ENCODE measurements around the gene ACSF3.
"Not testable (repeated sequence)": the region's sequence is repeated elsewhere in the genome, so short reads cannot be mapped to it uniquely, and the experiment has no call there.

The ACSF3 gene

GRCh38 chr16:89156740-89157645 lies 63.3 kb downstream of the ACSF3 start:
- DNase-seq (ENCODE audit: low read depth in 2 of 3, low spot score in 1 of 3) = no peak

- DNase-seq (ENCODE audit: low read depth in 2 of 3, low spot score in 1 of 3) = no peak
These were observed 64.1 kb downstream of the ACSF3 start for GRCh38 chr16:89157778-89158177.

GRCh38 chr16:89159066-89159849 lies 65.6 kb downstream of the ACSF3 start:
- no peak for DNase-seq (ENCODE audit: low read depth in 2 of 3, low spot score in 1 of 3)

GRCh38 chr16:89159850-89160354 lies 66.2 kb downstream of the ACSF3 start:
- no peak for DNase-seq (ENCODE audit: low read depth in 2 of 3, low spot score in 1 of 3)

- DNase-seq (ENCODE audit: low read depth in 2 of 3, low spot score in 1 of 3) = no peak
These were observed 67.5 kb downstream of the ACSF3 start for GRCh38 chr16:89160977-89161701.

GRCh38 chr16:89161763-89162713 lies 68.4 kb downstream of the ACSF3 start:
- no peak for DNase-seq (ENCODE audit: low read depth in 2 of 3, low spot score in 1 of 3)

- no peak for DNase-seq (ENCODE audit: low read depth in 2 of 3, low spot score in 1 of 3)
These were observed 69.6 kb downstream of the ACSF3 start for GRCh38 chr16:89163297-89163696.

GRCh38 chr16:89164436-89164835 lies 70.8 kb downstream of the ACSF3 start:
- DNase-seq (ENCODE audit: low read depth in 2 of 3, low spot score in 1 of 3) = no peak

GRCh38 chr16:89164847-89165680 lies 71.4 kb downstream of the ACSF3 start:
- DNase-seq (ENCODE audit: low read depth in 2 of 3, low spot score in 1 of 3) = no peak

GRCh38 chr16:89165681-89165979 lies 72.0 kb downstream of the ACSF3 start:
- DNase-seq (ENCODE audit: low read depth in 2 of 3, low spot score in 1 of 3) = not testable (repeated sequence)

- DNase-seq (ENCODE audit: low read depth in 2 of 3, low spot score in 1 of 3) = no peak
These were observed 73.2 kb downstream of the ACSF3 start for GRCh38 chr16:89166696-89167424.

GRCh38 chr16:89167425-89167941 lies 73.8 kb downstream of the ACSF3 start:
- DNase-seq (ENCODE audit: low read depth in 2 of 3, low spot score in 1 of 3) = peak; percentile 69 to 94 (median 83)

- no peak for DNase-seq (ENCODE audit: low read depth in 2 of 3, low spot score in 1 of 3)
These were observed 74.9 kb downstream of the ACSF3 start for GRCh38 chr16:89168381-89169189.

- no peak for DNase-seq (ENCODE audit: low read depth in 2 of 3, low spot score in 1 of 3)
These were observed 76.1 kb downstream of the ACSF3 start for GRCh38 chr16:89169778-89170177.

- DNase-seq (ENCODE audit: low read depth in 2 of 3, low spot score in 1 of 3) = no peak
These were observed 76.9 kb downstream of the ACSF3 start for GRCh38 chr16:89170346-89171215.

All from stimulated activated CD4-positive, alpha-beta T cell treated with anti-CD3 and anti-CD28 coated beads, Interleukin-12 subunit alpha, Interleukin-12 subunit beta, amount 100 ng/mL, for 48 hours (primary cell).